AML-193 (cell line): ENCODE data around the gene DNAJC16.

ENCODE experiments used
- DNase-seq, 2 experiments: peaks; one replicate each; lab custom pipeline; 2025; lab: John Stamatoyannopoulos, UW

DNAJC16 gene

GRCh38 chr1:15540186-15540585 is 13.5 kb downstream of the DNAJC16 start:
- DNase-seq, result no peak

- no peak for DNase-seq
Observed at GRCh38 chr1:15541231-15541792, 14.7 kb downstream of the DNAJC16 start.

- no peak for DNase-seq
Observed at GRCh38 chr1:15542388-15543250, 16.0 kb downstream of the DNAJC16 start.

GRCh38 chr1:15543251-15543588 is 16.6 kb downstream of the DNAJC16 start:
- DNase-seq, result no peak

- DNase-seq, result no peak
Observed at GRCh38 chr1:15543589-15544568, 17.2 kb downstream of the DNAJC16 start.

- DNase-seq, result no peak
Observed at GRCh38 chr1:15546641-15547040, 20.0 kb downstream of the DNAJC16 start.

- no peak for DNase-seq
Observed at GRCh38 chr1:15550573-15550972, 23.9 kb downstream of the DNAJC16 start.

- DNase-seq, result no peak
Observed at GRCh38 chr1:15557008-15557407, 30.4 kb downstream of the DNAJC16 start.

- no peak for DNase-seq
Observed at GRCh38 chr1:15557594-15557993, 30.9 kb downstream of the DNAJC16 start.

- no peak for DNase-seq
Observed at GRCh38 chr1:15558516-15558915, 31.9 kb downstream of the DNAJC16 start.

GRCh38 chr1:15559189-15559810 is 32.7 kb downstream of the DNAJC16 start:
- DNase-seq, result no peak

GRCh38 chr1:15568387-15569073 is 41.9 kb downstream of the DNAJC16 start:
- no peak for DNase-seq

- no peak for DNase-seq
Observed at GRCh38 chr1:15570861-15571260, 44.2 kb downstream of the DNAJC16 start.

GRCh38 chr1:15571266-15571665 is 44.6 kb downstream of the DNAJC16 start:
- no peak for DNase-seq

GRCh38 chr1:15573477-15573876 is 46.8 kb downstream of the DNAJC16 start:
- DNase-seq, result no peak

- no peak for DNase-seq
Observed at GRCh38 chr1:15574741-15575140, 48.1 kb downstream of the DNAJC16 start.

GRCh38 chr1:15575549-15576150 is 49.0 kb downstream of the DNAJC16 start:
- no peak for DNase-seq

- DNase-seq, result no peak
Observed at GRCh38 chr1:15577691-15578090, 51.0 kb downstream of the DNAJC16 start.

GRCh38 chr1:15578921-15579682 is 52.5 kb downstream of the DNAJC16 start:
- no peak for DNase-seq

- DNase-seq, result no peak
Observed at GRCh38 chr1:15579683-15580047, 53.0 kb downstream of the DNAJC16 start.
